Neural progenitor cell (in vitro differentiated cells): ENCODE results near the gene HOXB4.

Source experiments
- CTCF ChIP-seq: fragments of 200-600 bp; sonication (generic); IDR thresholded peaks from 2 replicates; pipeline ENCODE4 v1.5.1; 2017; ENCODE audit warnings: antibody characterized with exemption, mild to moderate bottlenecking
- EZH2 ChIP-seq: fragments of 200-600 bp; sonication (generic); IDR thresholded peaks from 2 replicates; pipeline ENCODE4 v1.6.1; 2017; ENCODE audit warnings: antibody characterized with exemption, mild to moderate bottlenecking, moderate library complexity
- EZH2phosphoT487 ChIP-seq: fragments of 200-600 bp; sonication (generic); IDR thresholded peaks from 2 replicates; pipeline ENCODE4 v1.6.1; 2017; ENCODE audit warnings: antibody characterized with exemption

- TF ChIP-seq CTCF (no peak), EZH2 (no peak), EZH2phosphoT487 (peak; percentile 12)
Observed at GRCh38 chr17:48556229-48556575, 21.9 kb downstream of the HOXB4 start.
